ENCODE results near the gene DIPK1C. TPM values are rescaled to one million over a fixed set of nuclear protein-coding genes. Genes with fewer than 3 reads are reported as not detected.

DIPK1C gene
- not detected in 2 replicates for total RNA-seq

DNA sequence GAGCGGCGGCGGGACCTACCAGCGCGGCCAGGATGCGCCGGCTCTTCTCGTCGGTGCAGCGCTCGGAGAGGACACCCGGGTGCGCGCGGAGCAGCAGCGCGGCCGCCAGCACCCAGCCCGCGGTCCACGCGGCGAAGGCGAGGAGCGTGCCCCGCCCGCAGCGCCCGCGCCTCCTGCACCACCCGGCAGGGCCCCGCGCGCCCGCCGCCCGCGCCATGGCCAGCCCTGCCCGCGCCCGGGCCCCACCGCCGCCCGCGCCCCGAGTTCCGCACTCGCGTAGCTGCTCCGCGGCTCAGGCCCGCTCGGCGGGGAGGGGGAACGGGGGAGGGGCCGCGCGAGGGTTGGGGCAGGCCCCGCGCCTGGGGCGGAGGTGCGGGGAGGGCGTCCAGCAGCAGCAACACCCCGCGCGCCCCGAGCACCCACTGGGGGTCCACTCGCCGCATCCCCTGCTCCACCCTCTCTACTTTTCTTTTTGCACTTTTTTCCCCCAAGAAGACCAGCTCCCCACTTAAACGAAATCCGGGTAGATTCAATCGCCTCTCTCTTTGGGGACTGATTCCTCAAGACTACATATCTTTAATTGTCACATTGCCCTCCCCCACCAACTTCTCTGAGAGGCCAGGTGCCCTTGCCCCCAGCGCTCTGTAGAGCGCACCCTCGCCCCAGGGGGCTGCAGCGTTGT lies at the start of gene DIPK1C:
TSS of gene DIPK1C (minus strand) at position 266 of the 682 bp plus-strand sequence. CDS start at position 217, 49 bp downstream.

GRCh38 chr18:74495581-74496507 lies 38.7 kb upstream of the DIPK1C start, which contains the start of gene CNDP2:
CNDP2 (plus strand) TSS chr18:74496363; CDS start chr18:74499974, 3,611 bp downstream.

Other genes with a start within 250 kb of the DIPK1C start
- gene CYB5A, start 165.3 kb downstream of the DIPK1C start, total RNA-seq = 80.4 and 161 TPM in 2 replicates
- not detected in 2 replicates for gene C18orf63, start 141.5 kb downstream of the DIPK1C start, total RNA-seq
- 31.1 and 58.6 TPM in 2 replicates for gene CNDP2, start 39.1 kb upstream of the DIPK1C start, total RNA-seq
- not detected in 2 replicates for gene CNDP1, start 77.2 kb upstream of the DIPK1C start, total RNA-seq
- 5.2 and 6.5 TPM in 2 replicates for gene ZNF407, start 140.6 kb upstream of the DIPK1C start, total RNA-seq